Natural killer cell (primary cell): ENCODE data around the gene TAF11L10. TPM values are rescaled to one million over a fixed set of nuclear protein-coding genes. Genes with fewer than 3 reads are reported as not detected.
"Not testable (repeated sequence)": the region's sequence is repeated elsewhere in the genome, so short reads cannot be mapped to it uniquely, and the experiment has no call there.

Experiments
- ATAC-seq, 3 donors: fragments of 150-1000 bp in 2 of 3; fragments of 200-7000 bp in 1 of 3; cut with Tn5 transposase; 1 replicate in 1 of 3; 2 replicates in 2 of 3; pipeline ENCODE4 v1.10.0; 2021; ENCODE audit warnings: mild to moderate bottlenecking in 2 of 3, moderate library complexity in 2 of 3
- DNase-seq, 2 donors: peaks; one replicate each; pipeline versions ENCODE4 v3.0.0 to v3.0.0-alpha.2; 2013 to 2021; ENCODE audit warnings: mixed read lengths in 1 of 2
- H3K27ac ChIP-seq: one replicate; pipeline ENCODE4 v1.5.1; 2013; ENCODE audit warnings: mild to moderate bottlenecking, low read length
- H3K27me3 ChIP-seq: one replicate; pipeline ENCODE4 v1.6.1; 2013; ENCODE audit warnings: low read length; ENCODE audit not compliant: control insufficient read depth, insufficient read depth
- H3K36me3 ChIP-seq: one replicate; pipeline ENCODE4 v1.6.1; 2013; ENCODE audit warnings: low read length; ENCODE audit not compliant: control insufficient read depth, insufficient read depth
- H3K4me1 ChIP-seq: one replicate; pipeline ENCODE4 v1.6.1; 2013; ENCODE audit warnings: low read length; ENCODE audit not compliant: control insufficient read depth, insufficient read depth
- H3K4me3 ChIP-seq: one replicate; pipeline ENCODE4 v1.5.1; 2013; ENCODE audit warnings: low read length
- H3K9me3 ChIP-seq: one replicate; pipeline ENCODE4 v1.6.1; 2013; ENCODE audit warnings: low read length; ENCODE audit not compliant: control insufficient read depth, insufficient read depth
- H3K27ac Mint-ChIP-seq, 2 donors: one replicate each; pipeline ENCODE4 v1.8.0; 2022; ENCODE audit warnings: mild to moderate bottlenecking in 2 of 2, mixed read lengths in 2 of 2, moderate library complexity in 1 of 2
- H3K27me3 Mint-ChIP-seq, 2 donors: one replicate each; pipeline ENCODE4 v1.8.0; 2022; ENCODE audit warnings: low read depth in 2 of 2, mixed read lengths in 2 of 2
- H3K36me3 Mint-ChIP-seq: one replicate; pipeline ENCODE4 v1.8.0; 2022; ENCODE audit warnings: mixed read lengths
- H3K4me1 Mint-ChIP-seq, 2 donors: one replicate each; pipeline ENCODE4 v1.8.0; 2022; ENCODE audit warnings: mixed read lengths in 2 of 2
- H3K4me3 Mint-ChIP-seq: one replicate; pipeline ENCODE4 v1.8.0; 2022; ENCODE audit warnings: mild to moderate bottlenecking, moderate library complexity, mixed read lengths
- H3K9me3 Mint-ChIP-seq, 2 donors: one replicate each; pipeline ENCODE4 v1.8.0; 2022; ENCODE audit warnings: mixed read lengths in 2 of 2
- WGBS: methylation state at CpG from one replicate; pipeline ENCODE4 v1.1.7; 2013; ENCODE audit warnings: missing lambda C conversion rate; ENCODE audit not compliant: insufficient coverage; 5-methylcytosine and 5-hydroxymethylcytosine counted together
- intact Hi-C: fragments of 100-400 bp; cut with micrococcal nuclease; formaldehyde crosslinking; loops from one replicate; pipeline ENCODE4 v1.14.2; 2022
- total RNA-seq, 4 donors: library from RNA; stranded (reverse); fragments of 120-200 nt in 1 of 4; gene quantifications; one replicate each; pipeline versions ENCODE4 v1.2.3 to v1.2.4, GENCODE V29; 2013 to 2022
- TF ChIP-seq, protein P1 (sequence below): fragments of 200-600 bp; IDR thresholded peaks from one replicate; pipeline ENCODE4 v1.8.0; 2022; ENCODE audit warnings: antibody characterized with exemption

TAF11L10 gene
- total RNA-seq, result not detected
- total RNA-seq (2013), result not detected

DNA sequence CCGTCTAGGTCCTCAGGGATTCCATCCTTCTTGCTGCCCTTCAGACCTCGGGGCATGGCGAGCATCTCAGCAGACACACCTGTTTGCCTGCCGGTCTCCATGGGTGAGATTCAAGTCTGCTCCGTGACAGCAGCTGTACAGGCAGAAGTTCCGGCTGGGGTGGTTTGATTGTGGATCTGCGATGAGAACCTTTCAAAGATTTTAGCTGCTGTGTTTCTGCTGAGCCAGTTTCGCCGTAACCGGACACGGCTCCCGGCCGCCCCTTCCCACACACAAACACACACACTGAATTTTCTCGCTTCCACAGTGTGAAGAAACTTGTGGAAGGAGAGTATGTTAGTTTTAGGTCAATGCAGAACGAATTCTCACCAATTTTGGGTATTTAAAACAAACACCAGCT lies at the start of gene TAF11L10:
TAF11L10 (minus strand) TSS at position 101 of the 400 bp plus-strand sequence.
- H3K27me3 ChIP-seq, H3K36me3 Mint-ChIP-seq, H3K4me3 Mint-ChIP-seq, H3K4me1 ChIP-seq, H3K9me3 Mint-ChIP-seq, H3K9me3 ChIP-seq, H3K27me3 Mint-ChIP-seq, H3K27ac ChIP-seq, DNase-seq, intact Hi-C loops, H3K36me3 ChIP-seq, H3K4me3 ChIP-seq, H3K4me1 Mint-ChIP-seq, H3K27ac Mint-ChIP-seq, ATAC-seq: not testable (repeated sequence)
- WGBS, result no CpG with 5 or more reads among the region's 15 CpGs

DNA sequence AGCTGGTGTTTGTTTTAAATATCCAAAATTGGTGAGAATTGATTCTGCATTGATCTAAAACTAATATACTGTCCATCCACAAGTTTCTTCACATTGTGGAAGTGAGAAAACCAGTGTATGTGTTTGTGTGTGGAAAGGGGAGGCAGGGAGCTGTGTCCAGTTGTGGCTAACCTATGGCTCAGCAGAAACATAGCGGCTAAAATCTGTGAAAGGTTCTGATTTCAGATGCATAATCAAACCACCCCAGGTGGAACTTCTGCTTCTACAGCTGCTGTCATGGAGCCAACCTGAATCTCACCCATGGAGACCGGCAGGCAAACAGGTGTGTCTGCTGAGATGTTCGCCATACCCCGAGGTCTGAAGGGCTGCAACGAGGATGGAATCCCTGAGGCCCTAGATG lies 36.5 kb upstream of the TAF11L10 start, which contains the start of gene TAF11L14:
TAF11L14 (plus strand) TSS at position 301 of the 400 bp plus-strand sequence.
- DNase-seq, result no peak
- Histone ChIP-seq H3K36me3 (no peaks in the 10 kb centered on the region), H3K4me3 (no peak within 1 kb of the TSS), H3K4me1 (no peaks in the 10 kb centered on the region), H3K9me3 (no peaks in the 10 kb centered on the region), H3K27ac (no peak within 1 kb of the TSS), H3K27me3 (no peaks in the 10 kb centered on the region)
- Mint-ChIP-seq H3K4me3 (no peak within 1 kb of the TSS), H3K27me3 (no peaks in the 10 kb centered on the region), H3K27ac (no peak within 1 kb of the TSS), H3K36me3 (peaks cover 7% of the 10 kb centered on the region), H3K4me1 (no peaks in the 10 kb centered on the region), H3K9me3 (peaks cover 6 to 8% of the 10 kb centered on the region in 2 donors)
- intact Hi-C loops, result no loop called here
- TF ChIP-seq, protein P1, sequence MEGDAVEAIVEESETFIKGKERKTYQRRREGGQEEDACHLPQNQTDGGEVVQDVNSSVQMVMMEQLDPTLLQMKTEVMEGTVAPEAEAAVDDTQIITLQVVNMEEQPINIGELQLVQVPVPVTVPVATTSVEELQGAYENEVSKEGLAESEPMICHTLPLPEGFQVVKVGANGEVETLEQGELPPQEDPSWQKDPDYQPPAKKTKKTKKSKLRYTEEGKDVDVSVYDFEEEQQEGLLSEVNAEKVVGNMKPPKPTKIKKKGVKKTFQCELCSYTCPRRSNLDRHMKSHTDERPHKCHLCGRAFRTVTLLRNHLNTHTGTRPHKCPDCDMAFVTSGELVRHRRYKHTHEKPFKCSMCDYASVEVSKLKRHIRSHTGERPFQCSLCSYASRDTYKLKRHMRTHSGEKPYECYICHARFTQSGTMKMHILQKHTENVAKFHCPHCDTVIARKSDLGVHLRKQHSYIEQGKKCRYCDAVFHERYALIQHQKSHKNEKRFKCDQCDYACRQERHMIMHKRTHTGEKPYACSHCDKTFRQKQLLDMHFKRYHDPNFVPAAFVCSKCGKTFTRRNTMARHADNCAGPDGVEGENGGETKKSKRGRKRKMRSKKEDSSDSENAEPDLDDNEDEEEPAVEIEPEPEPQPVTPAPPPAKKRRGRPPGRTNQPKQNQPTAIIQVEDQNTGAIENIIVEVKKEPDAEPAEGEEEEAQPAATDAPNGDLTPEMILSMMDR, result no peak
- WGBS, result 87% methylated on average over 5 of the region's 5 CpGs
- no peak for ATAC-seq

DNA sequence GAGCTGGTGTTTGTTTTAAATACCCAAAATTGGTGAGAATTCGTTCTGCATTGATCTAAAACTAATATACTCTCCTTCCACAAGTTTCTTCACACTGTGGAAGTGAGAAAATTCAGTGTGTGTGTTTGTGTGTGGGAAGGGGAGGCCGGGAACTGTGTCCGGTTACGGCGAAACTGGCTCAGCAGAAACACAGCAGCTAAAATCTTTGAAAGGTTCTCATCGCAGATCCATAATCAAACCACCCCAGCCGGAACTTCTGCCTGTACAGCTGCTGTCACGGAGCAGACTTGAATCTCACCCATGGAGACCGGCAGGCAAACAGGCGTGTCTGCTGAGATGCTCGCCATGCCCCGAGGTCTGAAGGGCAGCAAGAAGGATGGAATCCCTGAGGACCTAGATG lies 34.2 kb upstream of the TAF11L10 start, which contains the start of gene TAF11L13:
TAF11L13 (plus strand) TSS at position 301 of the 400 bp plus-strand sequence.
- intact Hi-C loops, H3K27me3 ChIP-seq, H3K36me3 ChIP-seq, H3K9me3 Mint-ChIP-seq, H3K27me3 Mint-ChIP-seq, DNase-seq, H3K27ac ChIP-seq, H3K36me3 Mint-ChIP-seq, ATAC-seq, H3K9me3 ChIP-seq, H3K4me3 ChIP-seq, H3K27ac Mint-ChIP-seq, H3K4me1 Mint-ChIP-seq, H3K4me3 Mint-ChIP-seq, H3K4me1 ChIP-seq: not testable (repeated sequence)
- WGBS, result 100% methylated on average over 2 of the region's 12 CpGs

DNA sequence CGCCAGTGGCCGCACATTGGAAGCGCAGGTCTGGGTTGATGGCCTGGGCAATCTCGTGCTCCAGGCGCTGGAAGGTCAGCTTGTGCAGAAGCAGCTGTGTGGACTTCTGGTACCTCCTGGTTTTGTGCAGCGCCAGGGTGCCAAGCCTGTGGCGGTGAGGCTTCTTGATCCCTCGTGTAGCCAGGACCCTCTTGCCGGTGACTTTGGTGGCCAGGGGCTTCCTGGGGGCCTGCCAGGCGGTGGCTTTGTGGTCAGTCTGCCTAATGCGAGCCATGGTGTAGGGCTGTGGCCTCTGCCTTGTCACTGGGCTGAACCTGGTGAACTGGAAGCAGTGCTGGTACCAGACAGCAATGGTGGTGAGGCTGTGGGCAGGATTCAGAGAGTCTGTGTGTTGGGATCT lies 28.1 kb upstream of the TAF11L10 start:
- H3K27ac ChIP-seq, result no peak overlapping the region
- ATAC-seq, result no peak
- no peaks in the 10 kb centered on the region for H3K36me3 ChIP-seq
- Mint-ChIP-seq H3K4me1 (no peaks in the 10 kb centered on the region), H3K27me3 (no peaks in the 10 kb centered on the region), H3K36me3 (no peaks in the 10 kb centered on the region), H3K4me3 (no peak overlapping the region), H3K9me3 (peaks cover 9 to 14% of the 10 kb centered on the region in 2 donors), H3K27ac (no peak overlapping the region)
- H3K27me3 ChIP-seq, result no peaks in the 10 kb centered on the region
- intact Hi-C loops, result no loop called here
- H3K9me3 ChIP-seq, result peaks cover 4% of the 10 kb centered on the region
- H3K4me3 ChIP-seq, result no peak overlapping the region
- TF ChIP-seq, protein P1, result no peak
- WGBS, result 93% methylated on average over 11 of the region's 11 CpGs
- no peaks in the 10 kb centered on the region for H3K4me1 ChIP-seq
- DNase-seq, result no peak
